Heart left ventricle (tissue), 16 donors: ENCODE results near the gene FUZ. TPM values are rescaled to one million over a fixed set of nuclear protein-coding genes. Genes with fewer than 3 reads are reported as not detected.

Experiments
- ATAC-seq, 4 donors: fragments of 200-7000 bp; cut with Tn5 transposase; one replicate each; pipeline ENCODE4 v1.9.1; 2020 to 2022; ENCODE audit warnings: moderate library complexity in 4 of 4, mild to moderate bottlenecking in 3 of 4, moderate number of reproducible peaks in 1 of 4
- DNase-seq, 5 donors: peaks; one replicate each; pipeline ENCODE4 v3.0.0-alpha.2; 2020
- H3K27ac ChIP-seq, 12 donors: fragments of 200-600 bp; sonication (generic) in 4 of 12; one replicate each; pipeline versions ENCODE4 v1.5.0 to v1.8.0; 2016 to 2022; ENCODE audit warnings: mild to moderate bottlenecking in 2 of 12
- H3K27me3 ChIP-seq, 9 donors: fragments of 200-600 bp; sonication (generic) in 2 of 9; one replicate each; pipeline versions ENCODE4 v1.5.1 to v1.8.0; 2016 to 2022; ENCODE audit warnings: mild to moderate bottlenecking in 3 of 9
- H3K36me3 ChIP-seq, 9 donors: fragments of 200-600 bp; sonication (generic) in 2 of 9; one replicate each; pipeline versions ENCODE4 v1.5.0 to v1.8.0; 2018 to 2022; ENCODE audit warnings: mild to moderate bottlenecking in 2 of 9
- H3K4me1 ChIP-seq, 12 donors: fragments of 200-600 bp; sonication (generic) in 4 of 12; one replicate each; pipeline versions ENCODE4 v1.5.0 to v1.8.0; 2016 to 2022; ENCODE audit warnings: mild to moderate bottlenecking in 3 of 12
- H3K4me3 ChIP-seq, 12 donors: fragments of 200-600 bp; sonication (generic) in 4 of 12; one replicate each; pipeline versions ENCODE4 v1.5.0 to v1.8.0; 2017 to 2022; ENCODE audit warnings: mild to moderate bottlenecking in 9 of 12, moderate library complexity in 4 of 12
- H3K9me3 ChIP-seq, 12 donors: fragments of 200-600 bp; sonication (generic) in 4 of 12; one replicate each; pipeline versions ENCODE4 v1.5.0 to v1.8.0; 2016 to 2022; ENCODE audit warnings: mild to moderate bottlenecking in 1 of 12
- POLR2A ChIP-seq, 2 donors: fragments of 450-650 bp; IDR thresholded peaks; one replicate each; pipeline ENCODE4 v1.6.1; 2017; ENCODE audit warnings: antibody characterized with exemption in 2 of 2, mild to moderate bottlenecking in 2 of 2, moderate library complexity in 2 of 2
- WGBS, 4 donors: extraction: QIAGEN DNeasy Blood & Tissue Kit in 2 of 4; methylation state at CpG; one replicate each; pipeline versions ENCODE4 v1.1.5 to v1.1.7; 2013 to 2018; 5-methylcytosine and 5-hydroxymethylcytosine counted together
- intact Hi-C, 10 donors: fragments of 100-400 bp; cut with DNase I; formaldehyde crosslinking; loops; one replicate each; pipeline versions ENCODE4 v1.11.1 to v1.14.2; 2022
- polyA plus RNA-seq, 2 donors: library from polyadenylated mRNA; stranded (reverse); fragments of 200-250 nt; gene quantifications; one replicate each; pipeline ENCODE4 v1.2.3, GENCODE V29; 2013
- total RNA-seq, 9 donors: library from RNA; depleted of rRNA in 2 of 9; stranded (reverse); fragments of >200 nt in 2 of 9; fragmentation: NEBNext Ultra II Directional in 3 of 9; extraction: Animal tissue kit (Norgen Biotek cat#: 25700) in 3 of 9; gene quantifications; one replicate each; pipeline versions ENCODE4 v1.1.0 to v1.2.4, GENCODE V29; 2016 to 2023
- TF ChIP-seq, protein P1 (sequence below), 12 donors: fragments of 200-600 bp; sonication (generic) in 4 of 12; IDR thresholded peaks; one replicate each; pipeline versions ENCODE4 v1.5.0 to v1.8.0; 2018 to 2022; ENCODE audit warnings: antibody characterized with exemption in 12 of 12, mild to moderate bottlenecking in 5 of 12
- donor health status: ischemic (EF 13 %, LVEDD 7.1; RV severe dilation, severe dysfunction).
- donor health status: healthy with polysubstance abuse.
- donor health status: DM: no; HTN: yes; CAD: no.
- donor health status: DM: no; HTN: no; CAD: no.
- donor health status: ischemic (EF 25% LVEDD 6.9; RV normal size, moderate dysfunction).
- donor health status: ischemic (EF 25% LVEDD 5.7; RV mildly dilated, moderate dysfunction).
- donor health status: healthy.
- donor health status: DM: yes; HTN: yes; CAD: no.
- donor health status: ischemic (EF 35%, LVEDD 5.7; RV mildly dilated, moderate dysfunction).
- donor health status: nonischemic (EF 11% LVEDD 7.7; RV severe dilation, severe dysfunction).
- donor health status: DM: yes; HTN: yes; CAD: no.
- donor health status: PGD.
- donor health status: ischemic (EF 29% LVEDD 5.4; RV normal size, mild dysfunction).
- donor health status: nonischemic (EF 23%, LVEDD 6.1; RV moderate dilation, normal function).

Gene FUZ
- total and polyA plus RNA-seq, 11 donors, result 12.7 to 29.1 (median 16.2) TPM

DNA sequence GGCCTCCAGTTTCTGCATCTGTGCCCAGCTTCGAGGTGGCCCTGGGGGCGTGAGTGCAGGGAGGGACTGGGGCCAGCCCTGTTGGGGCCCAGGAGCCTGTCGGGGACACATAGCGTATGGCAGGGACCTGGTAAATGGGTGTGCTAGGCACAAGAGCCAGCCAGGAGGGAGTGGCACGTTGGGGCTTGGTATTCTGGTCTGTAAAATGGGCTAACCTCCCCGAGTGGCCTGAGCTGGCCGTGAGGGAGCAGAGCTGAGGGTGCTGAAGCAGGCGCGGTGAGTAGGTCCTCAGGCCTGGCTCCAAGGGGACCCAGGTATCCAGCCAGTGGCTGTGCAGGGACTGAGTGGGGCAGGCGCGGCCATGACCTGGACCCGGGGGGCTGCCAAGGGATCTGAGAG, 42.2 kb upstream of the FUZ start:
- TF ChIP-seq, protein P1, sequence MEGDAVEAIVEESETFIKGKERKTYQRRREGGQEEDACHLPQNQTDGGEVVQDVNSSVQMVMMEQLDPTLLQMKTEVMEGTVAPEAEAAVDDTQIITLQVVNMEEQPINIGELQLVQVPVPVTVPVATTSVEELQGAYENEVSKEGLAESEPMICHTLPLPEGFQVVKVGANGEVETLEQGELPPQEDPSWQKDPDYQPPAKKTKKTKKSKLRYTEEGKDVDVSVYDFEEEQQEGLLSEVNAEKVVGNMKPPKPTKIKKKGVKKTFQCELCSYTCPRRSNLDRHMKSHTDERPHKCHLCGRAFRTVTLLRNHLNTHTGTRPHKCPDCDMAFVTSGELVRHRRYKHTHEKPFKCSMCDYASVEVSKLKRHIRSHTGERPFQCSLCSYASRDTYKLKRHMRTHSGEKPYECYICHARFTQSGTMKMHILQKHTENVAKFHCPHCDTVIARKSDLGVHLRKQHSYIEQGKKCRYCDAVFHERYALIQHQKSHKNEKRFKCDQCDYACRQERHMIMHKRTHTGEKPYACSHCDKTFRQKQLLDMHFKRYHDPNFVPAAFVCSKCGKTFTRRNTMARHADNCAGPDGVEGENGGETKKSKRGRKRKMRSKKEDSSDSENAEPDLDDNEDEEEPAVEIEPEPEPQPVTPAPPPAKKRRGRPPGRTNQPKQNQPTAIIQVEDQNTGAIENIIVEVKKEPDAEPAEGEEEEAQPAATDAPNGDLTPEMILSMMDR (IDR thresholded peaks at IDR 0.05), result no peak
- TF ChIP-seq POLR2A (IDR thresholded peaks at IDR 0.05), result no peak
- Histone ChIP-seq H3K36me3 (peaks cover 0 to 60% (median 54%) of the 10 kb centered on the region in 9 donors), H3K27ac (peak overlapping the region in 1 of 12 donors; percentile 24), H3K4me1 (peaks cover 3 to 26% (median 20%) of the 10 kb centered on the region in 12 donors), H3K9me3 (no peaks in the 10 kb centered on the region), H3K4me3 (no peak overlapping the region), H3K27me3 (no peaks in the 10 kb centered on the region)
- ATAC-seq (no peak), DNase-seq (no peak)
- WGBS, 4 donors, result 88 to 92% (median 90%) methylated on average over 12 of the region's 12 CpGs
- intact Hi-C loops, result loop anchor here in 2 of 10 donors (5.0 kb wide), 1 partner anchor 33 kb away; no protein-coding TSS in a partner anchor

DNA sequence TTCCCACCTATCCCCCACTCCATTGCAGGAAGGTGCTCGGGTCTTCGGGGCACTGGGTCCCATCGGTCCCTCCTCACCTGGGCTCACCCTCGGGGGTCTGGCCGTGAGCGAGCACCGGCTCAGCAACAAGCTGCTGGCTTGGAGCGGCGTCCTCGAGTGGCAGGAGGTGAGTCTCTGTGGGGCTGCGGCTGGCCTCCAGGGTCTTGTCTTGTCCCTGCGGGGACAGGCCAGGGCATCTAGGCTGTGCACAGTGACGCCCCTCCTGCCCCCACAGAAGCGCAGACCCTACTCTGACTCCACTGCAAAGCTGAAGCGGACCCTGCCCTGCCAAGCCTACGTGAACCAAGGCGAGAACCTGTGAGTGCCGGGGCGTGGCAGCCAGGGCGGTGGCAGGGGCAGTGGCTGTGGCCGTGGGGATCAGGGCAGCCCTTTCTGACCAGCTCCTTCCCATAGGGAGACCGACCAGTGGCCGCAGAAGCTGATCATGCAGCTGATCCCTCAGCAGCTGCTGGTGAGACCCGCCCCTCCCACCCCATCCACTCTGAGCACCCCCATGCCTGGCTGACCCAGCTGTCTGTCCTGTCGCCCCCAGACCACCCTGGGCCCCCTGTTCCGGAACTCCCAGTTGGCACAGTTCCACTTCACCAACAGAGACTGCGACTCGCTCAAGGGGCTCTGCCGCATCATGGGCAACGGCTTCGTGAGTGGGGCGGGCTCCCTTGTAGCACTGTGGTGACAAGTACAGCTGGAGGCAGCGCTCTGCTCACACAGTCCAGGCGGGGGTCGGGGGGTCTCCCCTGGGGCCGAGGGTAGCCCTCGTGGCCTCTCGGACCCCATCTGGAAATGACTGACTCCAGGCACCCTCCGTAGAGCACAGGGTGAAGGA, 41.5 kb upstream of the FUZ start:
- no peaks in the 10 kb centered on the region for H3K9me3 ChIP-seq
- TF ChIP-seq, protein P1 (IDR thresholded peaks at IDR 0.05), result no peak
- no peak for TF ChIP-seq POLR2A (IDR thresholded peaks at IDR 0.05)
- peaks cover 3 to 31% (median 25%) of the 10 kb centered on the region in 12 donors for H3K4me1 ChIP-seq
- H3K36me3 ChIP-seq, result peaks cover 0 to 54% (median 48%) of the 10 kb centered on the region in 9 donors
- ATAC-seq (no peak), DNase-seq (peak in 1 of 5 donors; percentile 65)
- intact Hi-C loops, result loop anchor here in 6 of 10 donors (5.0 kb wide), 3 partner anchors 32 to 42 kb away; partner anchors contain the start of genes MED25 (in 3 of the 6) and FUZ (in 1 of the 6)
- no peak overlapping the region for H3K4me3 ChIP-seq
- 87 to 91% (median 89%) methylated on average over 18 to 39 of the region's 39 CpGs for WGBS, 4 donors
- H3K27me3 ChIP-seq, result no peaks in the 10 kb centered on the region
- H3K27ac ChIP-seq, result peak overlapping the region in 1 of 12 donors; percentile 24

DNA sequence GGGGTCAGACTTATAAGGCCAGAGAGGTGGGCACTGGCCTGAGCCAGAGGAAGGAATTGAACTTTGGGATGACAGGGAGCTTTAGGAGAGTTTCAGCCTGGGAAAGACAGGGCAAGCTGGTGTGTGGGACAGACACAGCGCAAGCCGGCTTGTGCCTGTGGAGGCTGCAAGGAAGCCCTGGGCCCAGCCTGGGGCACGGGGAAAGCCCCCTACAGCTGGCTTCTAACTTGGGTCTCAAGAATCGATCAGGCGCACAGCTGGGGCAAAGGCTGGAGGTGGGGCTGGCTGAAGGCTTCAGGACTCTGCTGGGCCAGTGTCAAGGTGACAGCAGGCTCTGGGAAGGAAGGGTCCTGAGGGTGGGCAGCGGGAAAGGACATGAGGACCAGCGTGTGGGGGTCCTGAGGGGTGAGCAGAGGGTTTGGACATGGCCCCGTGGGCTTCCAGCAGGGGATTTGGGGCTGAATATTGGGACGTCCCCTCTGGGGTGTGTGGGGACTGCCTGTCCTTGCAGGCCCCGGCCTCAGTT, 40.8 kb upstream of the FUZ start:
- intact Hi-C loops, result loop anchor here in 4 of 10 donors (5.0 kb wide), 2 partner anchors 37 to 42 kb away; partner anchors contain the start of genes MED25 (in 3 of the 4) and FUZ (in 1 of the 4)
- DNase-seq (no peak), ATAC-seq (no peak)
- no peaks in the 10 kb centered on the region for H3K27me3 ChIP-seq
- peaks cover 0 to 7% (median 0%) of the 10 kb centered on the region in 12 donors for H3K9me3 ChIP-seq
- H3K4me1 ChIP-seq, result peaks cover 3 to 32% (median 25%) of the 10 kb centered on the region in 12 donors
- no peak overlapping the region for H3K4me3 ChIP-seq
- TF ChIP-seq POLR2A (IDR thresholded peaks at IDR 0.05), result no peak
- TF ChIP-seq, protein P1 (IDR thresholded peaks at IDR 0.05), result no peak
- H3K27ac ChIP-seq, result peak overlapping the region in 1 of 12 donors; percentile 36
- 79 to 89% (median 86%) methylated on average over 8 to 10 of the region's 10 CpGs for WGBS, 4 donors
- H3K36me3 ChIP-seq, result peaks cover 0 to 48% (median 43%) of the 10 kb centered on the region in 9 donors
